Stimulated activated CD8-positive, alpha-beta memory T cell treated with anti-CD3 and anti-CD28 coated beads, Interleukin-12 subunit alpha, Interleukin-12 subunit beta, amount 100 ng/mL, for 24 hours (primary cell): ENCODE measurements around the gene KMO.
A peak's percentile ranks its signal among the peaks of the same experiment; 100 is the strongest.

ENCODE experiments used
- DNase-seq: peaks from one replicate; pipeline ENCODE4 v3.0.0-alpha.2; 2020; ENCODE audit errors: extremely low read depth

KMO gene

DNA sequence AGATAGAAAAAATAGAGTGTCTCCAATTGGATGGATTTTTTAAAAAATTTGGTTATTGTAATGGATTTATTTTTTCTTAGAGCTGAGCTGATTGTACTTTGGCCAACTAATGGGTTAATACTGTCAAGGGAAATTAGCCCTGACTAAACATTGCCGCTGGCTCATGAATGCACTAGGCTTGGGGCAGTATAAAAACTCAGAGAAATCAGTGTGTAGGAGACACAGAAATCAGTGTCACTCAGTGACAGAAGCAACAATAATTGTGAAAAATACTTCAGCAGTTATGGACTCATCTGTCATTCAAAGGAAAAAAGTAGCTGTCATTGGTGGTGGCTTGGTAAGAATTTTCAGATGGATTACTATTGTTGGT lies at the start of gene KMO:
Gene KMO (plus strand): TSS at position 217 of the 370 bp plus-strand sequence. CDS start 67 bp downstream, at position 284.
- DNase-seq = no peak

DNA sequence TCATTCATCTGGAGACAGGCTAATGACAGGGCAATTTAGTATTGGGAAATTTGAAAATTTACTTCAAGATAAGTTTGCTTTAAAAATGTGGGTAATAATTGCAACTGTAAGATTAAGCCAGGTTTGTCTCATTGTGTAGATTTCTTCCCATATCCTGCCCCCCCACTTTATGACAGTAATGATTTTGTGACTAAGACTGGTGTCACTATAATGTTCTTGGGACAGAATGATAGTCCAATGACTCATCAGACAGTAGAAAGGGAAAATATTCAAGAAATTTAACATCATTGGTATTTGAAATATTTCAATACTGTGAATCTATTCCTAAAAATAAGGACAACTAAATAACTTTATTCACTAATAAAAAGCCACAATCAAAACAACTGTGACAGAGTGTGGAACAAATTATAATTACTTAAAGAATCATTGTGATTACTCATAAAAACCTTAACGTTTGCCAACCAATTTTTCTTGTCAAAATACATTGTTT lies 49.4 kb upstream of the KMO start:
- no peak for DNase-seq

DNA sequence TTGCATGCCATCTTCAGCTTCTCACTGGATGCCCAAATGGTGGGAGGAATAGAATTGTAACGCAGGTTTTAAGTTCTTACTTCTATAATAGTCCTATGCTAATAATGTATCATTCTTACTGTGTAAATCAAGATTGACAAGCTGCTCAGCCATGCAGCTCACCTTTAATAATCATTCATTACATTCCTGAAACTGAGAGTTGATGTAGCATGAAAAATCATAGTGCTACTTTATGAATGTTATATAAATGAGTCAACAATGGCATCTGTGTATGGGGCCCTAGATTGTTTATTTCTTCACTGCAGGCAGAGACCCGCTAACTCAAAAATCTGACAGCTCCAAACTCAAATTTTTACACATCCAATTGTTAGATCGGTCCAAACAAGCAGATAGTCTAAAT lies 47.0 kb upstream of the KMO start:
- no peak for DNase-seq

DNA sequence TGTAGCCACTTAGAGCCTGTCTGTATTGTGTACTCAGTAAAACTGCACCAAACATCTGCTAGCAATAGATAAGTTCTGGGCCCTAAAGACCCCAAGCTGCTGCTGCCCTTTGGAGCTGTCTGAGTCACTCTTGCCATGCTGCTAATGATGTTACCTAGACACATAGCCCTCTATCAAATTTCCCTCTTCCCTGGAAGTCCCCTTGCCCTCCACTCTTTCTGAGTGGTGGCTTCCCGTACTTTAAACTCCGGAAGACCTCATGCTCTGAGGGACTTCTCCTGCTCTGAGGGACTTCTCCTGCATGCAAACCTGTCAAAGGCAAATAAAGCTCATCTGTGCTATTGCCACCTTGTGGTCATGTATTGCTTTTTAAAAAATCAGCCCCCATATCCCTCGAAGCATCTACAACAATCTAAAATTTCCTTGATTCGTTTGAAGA lies 46.6 kb upstream of the KMO start:
- no peak for DNase-seq

DNA sequence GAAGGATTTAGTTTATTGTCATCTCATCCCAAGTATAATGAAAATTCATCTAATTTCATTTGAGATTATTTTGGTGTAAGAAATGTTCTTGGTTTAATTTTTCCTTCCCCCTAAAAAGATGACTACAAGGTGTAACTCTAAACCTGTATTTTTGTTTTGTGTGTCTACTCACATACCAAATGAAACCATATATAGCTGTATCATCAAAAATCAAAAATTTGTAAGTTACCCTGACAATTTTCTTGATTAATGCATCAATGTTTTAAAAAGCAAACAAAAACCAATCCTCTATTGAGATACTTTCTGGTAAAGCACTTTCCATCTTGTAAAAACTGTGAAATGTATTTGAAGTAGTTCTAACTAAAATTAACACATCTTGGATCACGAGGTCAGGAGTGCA lies 43.4 kb upstream of the KMO start:
- no peak for DNase-seq

DNA sequence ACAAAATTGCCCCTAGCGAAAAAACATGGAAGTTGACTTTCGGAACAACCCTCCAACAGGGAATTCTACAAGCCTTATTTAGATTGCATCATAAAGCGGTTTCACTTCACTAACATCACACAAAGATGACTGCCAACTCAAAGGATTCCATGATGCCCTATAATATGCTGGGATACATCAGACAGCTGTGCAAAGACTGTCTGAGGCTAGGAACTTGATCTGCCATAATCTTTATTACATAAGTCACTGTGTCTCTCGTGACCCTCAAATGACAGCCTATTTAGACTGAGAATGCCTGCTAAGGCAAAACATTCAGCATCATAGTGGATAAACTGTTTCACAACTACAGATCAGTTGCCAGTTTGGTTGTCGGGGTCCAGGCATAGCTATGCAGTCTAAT lies 36.4 kb upstream of the KMO start:
- no peak for DNase-seq

DNA sequence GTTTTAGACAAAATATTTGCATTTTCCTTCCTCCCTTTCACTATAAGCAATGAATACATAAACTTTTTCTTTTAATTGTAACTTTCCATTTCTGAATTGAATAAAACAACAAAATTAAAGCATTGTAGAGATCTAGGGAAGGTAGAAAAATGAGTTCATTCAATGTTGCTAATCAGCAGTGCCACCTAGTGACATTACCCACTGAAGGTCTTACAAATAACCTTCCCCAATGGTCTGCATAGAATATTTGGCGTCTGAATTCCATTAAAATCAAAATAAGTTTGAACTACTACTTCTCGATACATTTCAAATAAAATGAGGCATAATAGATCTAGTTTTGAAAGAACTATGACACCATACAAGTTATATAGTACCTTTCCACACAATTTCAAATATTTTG lies 32.3 kb upstream of the KMO start:
- no peak for DNase-seq

DNA sequence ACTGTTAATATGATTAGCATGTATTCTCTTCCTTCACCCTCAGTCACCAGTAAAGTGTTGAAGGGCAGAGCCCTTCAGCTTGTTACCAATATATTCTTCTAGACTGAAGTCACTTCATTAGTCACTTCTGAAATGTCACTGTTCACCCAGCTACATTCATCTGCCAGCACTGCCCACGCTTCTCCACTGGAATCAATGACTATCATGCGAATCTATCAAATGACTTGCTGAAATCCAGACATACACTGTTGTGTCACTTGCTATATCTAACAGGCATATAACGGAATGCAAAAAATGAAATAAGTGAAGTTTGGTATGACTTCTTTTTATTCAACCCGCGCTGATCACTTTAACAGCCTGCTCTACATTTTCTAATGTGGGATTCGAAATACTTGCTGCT lies 28.7 kb upstream of the KMO start:
- no peak for DNase-seq

DNA sequence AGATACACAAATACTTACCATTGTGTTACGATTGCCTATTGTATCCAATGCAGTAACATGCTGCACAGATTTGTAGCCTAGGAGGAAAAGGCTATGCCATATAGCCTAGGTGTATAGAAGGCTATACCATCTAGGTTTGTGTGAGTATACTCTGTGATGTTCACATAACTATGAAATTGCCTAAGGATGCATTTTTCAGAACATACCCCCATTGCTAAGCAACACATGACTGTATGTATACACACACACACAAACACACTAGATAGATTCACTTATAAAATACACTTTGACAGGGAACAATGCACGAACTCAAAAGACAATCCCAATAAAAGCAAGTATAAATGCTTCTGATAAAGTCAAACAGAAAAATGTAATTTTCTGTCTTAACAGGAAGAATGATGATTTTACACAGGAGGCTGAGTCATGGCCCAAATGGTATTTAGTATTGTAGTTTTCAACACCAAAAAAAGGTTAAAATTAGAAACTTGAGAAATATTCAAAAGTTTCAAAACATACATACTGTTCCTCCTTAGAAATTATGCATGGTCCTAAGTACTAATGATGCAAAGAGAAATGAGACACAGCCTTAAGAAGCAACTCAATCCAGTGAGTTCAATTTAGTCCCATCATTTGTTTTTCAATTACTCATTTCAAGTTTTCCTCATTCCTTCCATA lies 24.9 kb upstream of the KMO start:
- DNase-seq = no peak

DNA sequence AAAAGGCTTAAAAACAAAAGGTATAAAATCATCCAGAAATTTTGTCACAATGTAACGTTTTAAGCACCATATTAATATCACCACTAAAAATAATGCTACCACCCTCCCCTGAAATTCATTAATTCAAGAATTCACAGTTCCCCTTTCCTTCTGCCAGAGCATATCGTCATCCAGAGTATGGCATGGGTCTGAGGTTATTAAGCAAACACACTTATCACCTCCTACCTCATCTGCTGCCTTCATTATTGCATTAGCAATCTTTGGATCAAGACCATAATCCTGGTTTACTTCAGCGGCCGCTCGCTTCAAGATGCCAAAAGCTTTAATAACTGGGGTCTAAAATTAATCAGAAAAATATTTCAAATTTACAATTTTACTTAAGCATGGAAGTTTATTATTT lies 18.8 kb upstream of the KMO start:
- DNase-seq = no peak

DNA sequence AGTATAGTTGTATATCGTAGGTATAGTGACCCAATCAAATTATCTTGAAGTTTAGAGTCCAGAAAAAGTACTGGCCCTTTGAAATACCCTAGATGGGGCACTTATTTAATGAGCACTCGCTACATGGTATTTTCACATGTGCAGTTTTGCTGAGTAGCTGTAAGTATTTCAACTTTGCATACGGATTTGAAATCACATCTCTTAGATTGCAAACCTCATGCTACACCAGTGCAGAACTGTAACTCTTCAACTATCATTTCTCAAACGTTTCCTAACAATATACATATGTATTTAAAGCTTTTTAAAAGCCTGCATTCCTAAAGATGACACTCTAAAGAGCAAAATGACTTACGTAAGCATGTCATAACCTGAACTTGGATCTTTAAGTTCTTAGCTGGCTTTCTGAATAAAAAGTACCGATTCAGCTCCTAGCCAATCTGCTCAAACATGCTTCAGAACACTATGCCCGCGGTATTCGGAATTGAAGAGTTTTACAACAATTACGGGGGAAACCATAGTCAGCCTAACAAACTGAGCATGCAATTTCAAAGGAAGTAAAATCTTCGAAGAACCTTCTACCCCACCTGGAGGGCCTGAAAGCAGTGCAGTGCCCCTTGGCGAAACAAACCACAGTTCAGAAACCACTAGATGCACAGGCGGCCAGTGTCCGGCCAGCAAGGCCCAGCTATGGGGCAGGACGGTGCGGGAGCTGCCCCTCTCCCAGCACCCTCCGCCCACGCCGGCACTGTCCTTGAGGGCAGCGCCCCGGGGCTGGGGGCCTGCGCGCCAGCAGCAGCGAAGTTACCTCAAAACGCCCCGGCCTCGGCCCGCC lies 13.5 kb upstream of the KMO start:
- DNase-seq = no peak

DNA sequence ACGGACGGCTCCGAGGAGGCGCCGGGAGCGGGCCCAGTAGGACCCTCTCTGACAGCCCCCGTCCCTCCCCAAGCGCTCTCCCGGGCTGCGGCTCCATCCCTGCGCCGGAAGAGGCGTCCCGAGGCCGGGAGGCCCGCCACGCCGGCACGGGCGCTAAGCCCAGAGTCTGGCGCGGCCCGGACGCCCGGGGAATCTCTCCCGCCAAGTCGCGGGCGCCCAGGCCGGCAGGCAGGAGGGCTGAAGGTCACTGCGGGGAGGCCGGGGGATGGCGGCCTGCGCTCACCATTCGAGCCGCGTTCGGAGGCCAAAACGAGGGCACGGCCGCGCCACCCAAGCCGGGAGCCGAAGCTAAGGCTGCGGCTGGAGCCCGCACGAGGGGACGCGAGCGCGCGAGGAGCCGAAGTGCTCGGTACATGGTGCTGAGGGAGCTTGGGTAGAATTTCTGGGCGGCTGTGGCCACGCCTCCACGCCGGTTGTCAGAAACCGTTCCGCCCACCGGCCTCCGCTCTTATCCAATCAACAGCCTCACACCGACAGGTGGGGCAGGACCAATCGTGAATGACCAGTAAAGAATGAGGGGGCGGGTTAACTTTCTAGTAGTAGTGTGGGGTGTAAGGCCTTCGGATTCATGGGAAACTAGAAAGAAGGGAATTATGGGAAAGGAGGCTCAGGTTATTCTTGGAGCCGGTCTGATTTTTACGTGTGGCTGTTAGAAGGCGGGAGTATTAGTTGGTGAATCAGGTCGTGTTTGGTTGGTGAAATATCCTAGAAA lies 12.7 kb upstream of the KMO start, which contains the start of gene FH:
Gene FH (minus strand): TSS at position 448 of the 772 bp plus-strand sequence. CDS start 33 bp downstream, at position 415.
- peak; percentile 81 for DNase-seq

DNA sequence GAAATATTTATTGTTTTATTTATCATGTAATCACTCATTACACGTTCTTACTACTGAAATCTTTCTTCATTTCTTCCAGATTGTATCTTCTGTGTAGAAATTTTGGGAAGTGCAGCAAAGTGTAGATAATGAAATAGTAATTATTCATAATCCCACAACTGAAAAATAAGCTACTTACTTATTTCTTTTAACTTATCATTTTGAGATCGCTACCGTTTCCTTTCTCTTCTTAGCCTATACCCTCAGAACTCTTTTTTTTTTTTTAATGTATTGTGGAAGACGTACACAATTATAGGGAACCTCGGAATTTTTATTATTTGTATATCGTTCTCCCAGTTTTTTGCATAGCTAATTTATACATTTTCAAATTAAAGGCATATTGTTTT lies 12.1 kb upstream of the KMO start:
- no peak for DNase-seq

DNA sequence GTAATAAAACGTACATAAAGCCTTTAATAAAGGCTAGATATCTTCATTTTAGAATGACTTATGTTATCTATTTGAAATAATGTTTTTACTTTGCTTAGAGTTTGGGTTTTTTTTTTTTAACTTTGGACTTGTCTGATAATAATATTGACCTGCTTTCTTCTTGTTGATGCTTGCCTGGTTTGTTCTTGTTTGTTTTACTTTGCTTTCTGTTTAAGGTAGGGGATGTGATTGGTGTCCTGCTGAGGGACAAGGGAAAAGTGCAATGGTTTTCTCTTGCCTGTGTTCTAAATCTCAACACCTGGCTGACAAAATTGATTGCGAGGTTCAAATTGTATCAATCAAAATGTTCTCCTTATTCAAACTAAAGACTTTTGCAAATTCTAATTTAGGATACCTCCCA lies 10.5 kb upstream of the KMO start:
- DNase-seq = no peak

DNA sequence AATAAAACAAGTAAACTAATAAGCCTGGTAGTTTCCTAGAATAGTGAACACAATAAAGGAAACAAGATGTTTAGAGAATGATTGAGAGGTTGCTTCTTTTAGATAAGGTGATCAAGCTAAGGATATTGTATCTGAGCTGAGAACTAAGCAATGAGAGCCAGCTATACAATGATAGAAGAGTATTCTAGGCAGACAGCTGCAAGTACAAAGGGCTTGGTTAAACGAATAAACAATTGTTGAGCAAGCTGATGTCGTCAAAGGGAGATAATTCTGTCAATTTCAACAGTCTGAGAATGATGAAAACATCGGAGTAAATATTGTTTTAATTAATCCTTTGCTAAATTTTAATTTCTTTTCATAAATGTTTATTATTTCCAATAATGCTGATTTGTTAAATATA lies 7.2 kb upstream of the KMO start:
- no peak for DNase-seq

DNA sequence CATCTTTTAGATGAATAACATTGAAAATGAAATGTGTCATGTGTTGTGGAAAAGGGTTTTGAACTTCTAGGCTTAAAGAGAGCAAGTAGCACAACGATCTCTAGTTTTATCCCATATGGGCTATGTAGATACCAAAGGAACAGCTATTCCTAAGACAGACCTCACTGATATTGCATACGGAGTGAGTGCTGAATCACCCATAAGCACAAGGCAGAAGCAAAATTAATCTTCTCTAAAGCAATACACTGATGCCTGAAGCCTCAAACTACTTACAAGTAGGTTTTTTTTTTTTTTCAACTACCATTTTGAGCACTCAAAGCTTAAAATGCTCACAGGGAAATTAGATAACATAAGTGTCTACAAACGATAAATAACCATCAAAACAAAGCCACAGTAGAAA lies 5.0 kb upstream of the KMO start:
- no peak for DNase-seq

DNA sequence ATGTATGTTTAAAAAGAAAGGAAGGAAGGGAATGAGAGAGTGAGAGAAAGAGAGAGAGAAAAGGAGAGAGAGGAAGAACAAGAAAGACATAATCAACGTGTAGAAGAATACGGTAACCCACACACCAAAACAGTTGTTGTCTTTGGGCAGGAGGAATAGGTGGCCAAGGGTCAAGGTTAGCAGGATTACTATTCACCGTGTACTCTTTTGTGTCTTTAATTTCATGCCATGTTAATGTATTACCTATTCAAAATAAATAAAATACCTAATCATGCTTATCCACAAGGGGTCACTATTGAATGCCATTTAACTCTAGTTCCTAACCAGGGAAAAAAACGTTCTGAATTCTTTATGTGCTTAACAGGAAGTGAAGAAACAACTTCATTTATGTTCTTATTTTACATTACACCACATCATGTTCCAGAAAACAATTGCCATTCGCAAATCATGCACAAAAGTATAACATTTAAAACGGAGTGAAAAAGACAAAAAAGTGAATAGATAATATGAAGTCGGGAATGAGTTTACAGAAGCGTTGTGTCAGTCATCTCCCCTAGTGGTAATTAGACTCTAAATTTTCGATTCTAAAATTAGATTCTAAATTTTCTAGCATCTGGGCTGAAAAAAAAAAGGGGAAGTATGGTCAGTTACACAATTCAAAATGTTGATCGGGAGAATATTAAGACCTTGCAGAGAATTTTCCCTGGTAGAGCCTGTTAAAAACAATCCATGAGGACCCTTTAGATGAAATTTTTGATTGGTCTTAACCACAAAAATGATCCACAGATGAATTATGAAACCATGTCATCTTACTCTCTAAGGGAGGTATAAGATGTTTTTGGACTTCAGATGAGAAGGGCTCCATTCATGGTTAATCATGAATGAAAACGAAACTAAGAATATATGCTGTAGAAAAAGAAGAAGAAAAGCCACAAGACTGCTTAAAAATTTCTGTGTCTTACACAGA lies 700 bp upstream of the KMO start:
- DNase-seq = no peak

DNA sequence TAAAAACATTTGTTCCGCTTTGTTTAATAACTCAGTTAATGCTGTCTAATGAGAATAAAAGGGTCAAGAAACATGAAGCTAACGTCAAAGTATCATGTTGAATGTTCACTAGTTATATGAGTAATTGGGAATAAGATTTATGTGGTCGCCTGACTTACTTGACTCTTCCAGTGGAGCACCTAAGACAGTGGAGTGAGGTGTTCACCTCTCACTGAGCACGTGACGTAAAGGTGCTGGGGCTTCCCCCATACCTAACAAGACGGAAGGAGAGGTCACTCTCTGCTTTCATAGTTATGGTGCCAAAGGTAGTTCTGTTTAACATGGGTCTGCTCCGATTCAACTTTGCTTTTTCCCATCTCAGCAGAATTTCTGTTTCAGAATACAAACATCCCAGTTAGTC lies 686 bp downstream of the KMO start:
- no peak for DNase-seq

DNA sequence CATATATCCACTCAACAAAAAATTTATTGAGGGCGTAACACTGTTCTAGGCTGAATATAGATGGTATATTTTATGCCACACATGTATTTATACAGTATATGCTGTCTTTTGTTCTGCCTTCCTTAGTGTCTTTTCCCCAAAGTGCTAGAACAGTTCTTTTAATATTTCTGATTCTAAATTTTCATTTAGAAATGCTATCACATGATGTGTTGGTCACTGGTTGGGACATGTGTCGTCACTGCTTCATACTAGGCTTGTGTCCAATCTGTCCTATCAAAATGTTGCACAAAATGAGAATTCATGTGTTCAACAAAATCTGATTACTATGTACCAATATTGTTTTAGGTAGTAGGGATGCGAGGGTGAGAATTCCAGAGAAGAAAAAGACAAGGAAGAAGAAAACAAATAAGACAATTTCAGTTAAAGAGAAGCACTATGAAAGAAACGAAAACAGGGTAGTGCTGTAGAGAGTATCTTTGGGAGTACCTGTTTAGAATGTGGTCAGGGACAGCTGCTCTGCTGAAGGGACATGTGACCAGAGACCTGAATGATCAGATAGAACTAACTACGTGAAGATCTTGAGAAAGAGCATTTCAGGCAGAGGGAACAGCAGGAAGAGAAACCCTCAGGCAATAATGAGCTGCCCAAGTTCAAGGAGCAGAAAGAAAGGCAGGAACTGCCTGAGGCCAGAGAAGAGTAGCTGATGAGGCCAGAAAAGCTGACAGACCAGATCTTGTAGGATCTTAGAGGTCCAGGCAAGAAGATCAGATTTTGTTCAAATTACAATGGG lies 1.3 kb downstream of the KMO start:
- DNase-seq = no peak

DNA sequence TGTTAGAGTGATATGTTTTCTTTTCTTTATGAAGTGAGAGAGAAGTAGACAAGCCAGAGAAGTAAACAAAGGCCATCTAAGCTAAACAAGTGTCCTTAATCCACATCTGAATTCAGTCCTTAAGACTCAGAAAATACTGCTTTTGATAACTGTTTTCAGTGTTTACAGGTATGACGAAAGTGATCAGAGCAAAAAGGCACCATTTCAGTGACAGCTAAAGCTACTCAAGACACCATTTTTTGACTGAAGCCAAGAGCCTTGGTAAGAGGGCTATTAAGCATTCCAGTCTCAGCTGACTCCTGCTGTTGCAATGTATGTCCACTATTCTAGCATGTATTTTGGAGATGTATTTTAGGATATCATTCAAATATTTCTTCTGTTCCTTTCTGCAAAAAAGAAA lies 4.1 kb downstream of the KMO start:
- DNase-seq = no peak
